ENCODE results near the gene PSRC1.
A peak's percentile ranks its signal among the peaks of the same experiment; 100 is the strongest.

- TF ChIP-seq POLR2AphosphoS5 (IDR thresholded peaks at IDR 0.05) (peak in 1 of 2 donors; percentile 36), CTCF (IDR thresholded peaks at IDR 0.05) (peak; percentile 88 to 97 (median 96)), POLR2A (IDR thresholded peaks at IDR 0.05) (peak in 2 of 4 donors; percentile 35 to 49), EP300 (IDR thresholded peaks at IDR 0.05) (no peak)
Observed at GRCh38 chr1:109277434-109278204, 5.3 kb downstream of the PSRC1 start.
